GM13977 (cell line): Measurements from ENCODE around the gene CASK.
A peak's percentile ranks its signal among the peaks of the same experiment; 100 is the strongest.

Experiments
- DNase-seq: peaks from one replicate; pipeline ENCODE4 v3.0.0; 2012; ENCODE audit warnings: low spot score
- CTCF ChIP-seq: IDR thresholded peaks from 2 replicates; pipeline ENCODE4 v1.5.1; 2012; ENCODE audit warnings: mild to moderate bottlenecking, control low read depth; ENCODE audit not compliant: insufficient read depth; ENCODE audit errors: extremely low read depth, missing control alignments
- in situ Hi-C: fragments of 300-500 bp; cut with MboI; formaldehyde crosslinking; loops from one replicate; pipeline ENCODE4 v1.12.0; 2022; ENCODE audit warnings: low sequenced_read_pairs, low pct_unique_long_range_greater_than_20kb, mixed read lengths, inconsistent platforms; ENCODE audit not compliant: unreplicated experiment

The CASK gene

GRCh38 chrX:41923211-41923977 lies at the start of gene CASK:
CASK (minus strand) TSS chrX:41923554; CDS start chrX:41922988, 566 bp downstream.
- peak; percentile 86 for DNase-seq
- TF ChIP-seq CTCF = no peak
- in situ Hi-C loops = no loop called here

- DNase-seq = no peak
- in situ Hi-C loops = no loop called here
- TF ChIP-seq CTCF = no peak
These were observed 48.0 kb upstream of the CASK start for GRCh38 chrX:41971346-41971745.

- no peak for TF ChIP-seq CTCF
- DNase-seq = no peak
- in situ Hi-C loops = no loop called here
These were observed 47.1 kb upstream of the CASK start for GRCh38 chrX:41970419-41970818.

- in situ Hi-C loops = no loop called here
- no peak for TF ChIP-seq CTCF
These were observed 40.0 kb upstream of the CASK start for GRCh38 chrX:41963348-41963747.

GRCh38 chrX:41960142-41960541 lies 36.8 kb upstream of the CASK start:
- no peak for TF ChIP-seq CTCF
- in situ Hi-C loops = no loop called here
- DNase-seq = no peak

More at GRCh38 chrX:41963348-41963747, 40.0 kb upstream of the CASK start:
- no peak for DNase-seq

GRCh38 chrX:41958861-41959260 lies 35.5 kb upstream of the CASK start:
- no peak for TF ChIP-seq CTCF
- in situ Hi-C loops = no loop called here
- no peak for DNase-seq
